ENCODE data around the gene LMTK3.

The LMTK3 gene

GRCh38 chr19:48518207-48518606 is 6.6 kb upstream of the LMTK3 start:
- H3K4me3 ChIP-seq (ENCODE audit: low read length in 2 of 2): no peak overlapping the region
- peaks cover 2 to 16% of the 10 kb centered on the region in 2 donors for H3K27me3 ChIP-seq (ENCODE audit: control insufficient read depth in 2 of 2, insufficient read depth in 2 of 2, low read length in 2 of 2)
- H3K4me1 ChIP-seq (ENCODE audit: control insufficient read depth in 2 of 2, insufficient read depth in 2 of 2, low read length in 2 of 2): no peaks in the 10 kb centered on the region
- H3K9ac ChIP-seq (ENCODE audit: low read depth in 1 of 2, low read length in 2 of 2): no peak overlapping the region
- no peak overlapping the region for H3K27ac ChIP-seq (ENCODE audit: low read depth in 2 of 2, low read length in 2 of 2)
- no peaks in the 10 kb centered on the region for H3K9me3 ChIP-seq (ENCODE audit: control insufficient read depth in 2 of 2, low read length in 2 of 2)
- no peaks in the 10 kb centered on the region for H3K36me3 ChIP-seq (ENCODE audit: control insufficient read depth in 2 of 2, insufficient read depth in 2 of 2, low read length in 2 of 2)

GRCh38 chr19:48516536-48516935 is 4.9 kb upstream of the LMTK3 start:
- Histone ChIP-seq H3K27ac (ENCODE audit: low read depth in 2 of 2, low read length in 2 of 2) (no peak overlapping the region), H3K4me3 (ENCODE audit: low read length in 2 of 2) (no peak overlapping the region), H3K4me1 (ENCODE audit: control insufficient read depth in 2 of 2, insufficient read depth in 2 of 2, low read length in 2 of 2) (peaks cover 0 to 4% of the 10 kb centered on the region in 2 donors), H3K27me3 (ENCODE audit: control insufficient read depth in 2 of 2, insufficient read depth in 2 of 2, low read length in 2 of 2) (peaks cover 15 to 24% of the 10 kb centered on the region in 2 donors), H3K9ac (ENCODE audit: low read depth in 1 of 2, low read length in 2 of 2) (no peak overlapping the region), H3K9me3 (ENCODE audit: control insufficient read depth in 2 of 2, low read length in 2 of 2) (no peaks in the 10 kb centered on the region), H3K36me3 (ENCODE audit: control insufficient read depth in 2 of 2, insufficient read depth in 2 of 2, low read length in 2 of 2) (no peaks in the 10 kb centered on the region)

GRCh38 chr19:48514123-48514458 is 2.5 kb upstream of the LMTK3 start:
- no peaks in the 10 kb centered on the region for H3K36me3 ChIP-seq (ENCODE audit: control insufficient read depth in 2 of 2, insufficient read depth in 2 of 2, low read length in 2 of 2)
- no peak overlapping the region for H3K4me3 ChIP-seq (ENCODE audit: low read length in 2 of 2)
- no peaks in the 10 kb centered on the region for H3K9me3 ChIP-seq (ENCODE audit: control insufficient read depth in 2 of 2, low read length in 2 of 2)
- no peak overlapping the region for H3K9ac ChIP-seq (ENCODE audit: low read depth in 1 of 2, low read length in 2 of 2)
- no peak overlapping the region for H3K27ac ChIP-seq (ENCODE audit: low read depth in 2 of 2, low read length in 2 of 2)
- peaks cover 19 to 33% of the 10 kb centered on the region in 2 donors for H3K27me3 ChIP-seq (ENCODE audit: control insufficient read depth in 2 of 2, insufficient read depth in 2 of 2, low read length in 2 of 2)
- H3K4me1 ChIP-seq (ENCODE audit: control insufficient read depth in 2 of 2, insufficient read depth in 2 of 2, low read length in 2 of 2): peaks cover 0 to 4% of the 10 kb centered on the region in 2 donors

- Histone ChIP-seq H3K27ac (ENCODE audit: low read depth in 2 of 2, low read length in 2 of 2) (no peak overlapping the region), H3K9me3 (ENCODE audit: control insufficient read depth in 2 of 2, low read length in 2 of 2) (no peaks in the 10 kb centered on the region), H3K4me1 (ENCODE audit: control insufficient read depth in 2 of 2, insufficient read depth in 2 of 2, low read length in 2 of 2) (peaks cover 0 to 4% of the 10 kb centered on the region in 2 donors), H3K4me3 (ENCODE audit: low read length in 2 of 2) (peak overlapping the region; percentile 31 to 55), H3K27me3 (ENCODE audit: control insufficient read depth in 2 of 2, insufficient read depth in 2 of 2, low read length in 2 of 2) (peaks cover 21 to 37% of the 10 kb centered on the region in 2 donors), H3K36me3 (ENCODE audit: control insufficient read depth in 2 of 2, insufficient read depth in 2 of 2, low read length in 2 of 2) (no peaks in the 10 kb centered on the region), H3K9ac (ENCODE audit: low read depth in 1 of 2, low read length in 2 of 2) (no peak overlapping the region)
Observed at GRCh38 chr19:48513289-48514122, 1.9 kb upstream of the LMTK3 start.

GRCh38 chr19:48512504-48513288 is 1.1 kb upstream of the LMTK3 start:
- H3K9ac ChIP-seq (ENCODE audit: low read depth in 1 of 2, low read length in 2 of 2): no peak overlapping the region
- no peak overlapping the region for H3K4me3 ChIP-seq (ENCODE audit: low read length in 2 of 2)

GRCh38 chr19:48511321-48511731 is 309 bp downstream of the LMTK3 start:
- H3K9ac ChIP-seq (ENCODE audit: low read depth in 1 of 2, low read length in 2 of 2): no peak overlapping the region
- H3K4me1 ChIP-seq (ENCODE audit: control insufficient read depth in 2 of 2, insufficient read depth in 2 of 2, low read length in 2 of 2): peaks cover 0 to 4% of the 10 kb centered on the region in 2 donors
- no peak overlapping the region for H3K27ac ChIP-seq (ENCODE audit: low read depth in 2 of 2, low read length in 2 of 2)
- no peaks in the 10 kb centered on the region for H3K36me3 ChIP-seq (ENCODE audit: control insufficient read depth in 2 of 2, insufficient read depth in 2 of 2, low read length in 2 of 2)
- no peak overlapping the region for H3K4me3 ChIP-seq (ENCODE audit: low read length in 2 of 2)
- peaks cover 21 to 42% of the 10 kb centered on the region in 2 donors for H3K27me3 ChIP-seq (ENCODE audit: control insufficient read depth in 2 of 2, insufficient read depth in 2 of 2, low read length in 2 of 2)
- no peaks in the 10 kb centered on the region for H3K9me3 ChIP-seq (ENCODE audit: control insufficient read depth in 2 of 2, low read length in 2 of 2)

More at GRCh38 chr19:48512504-48513288, 1.1 kb upstream of the LMTK3 start:
- Histone ChIP-seq H3K27me3 (ENCODE audit: control insufficient read depth in 2 of 2, insufficient read depth in 2 of 2, low read length in 2 of 2) (peaks cover 21 to 40% of the 10 kb centered on the region in 2 donors), H3K9me3 (ENCODE audit: control insufficient read depth in 2 of 2, low read length in 2 of 2) (no peaks in the 10 kb centered on the region), H3K4me1 (ENCODE audit: control insufficient read depth in 2 of 2, insufficient read depth in 2 of 2, low read length in 2 of 2) (peaks cover 0 to 4% of the 10 kb centered on the region in 2 donors), H3K27ac (ENCODE audit: low read depth in 2 of 2, low read length in 2 of 2) (no peak overlapping the region), H3K36me3 (ENCODE audit: control insufficient read depth in 2 of 2, insufficient read depth in 2 of 2, low read length in 2 of 2) (no peaks in the 10 kb centered on the region)

GRCh38 chr19:48510421-48511268 is 990 bp downstream of the LMTK3 start:
- Histone ChIP-seq H3K27me3 (ENCODE audit: control insufficient read depth in 2 of 2, insufficient read depth in 2 of 2, low read length in 2 of 2) (peaks cover 21 to 40% of the 10 kb centered on the region in 2 donors), H3K4me1 (ENCODE audit: control insufficient read depth in 2 of 2, insufficient read depth in 2 of 2, low read length in 2 of 2) (peaks cover 0 to 4% of the 10 kb centered on the region in 2 donors), H3K27ac (ENCODE audit: low read depth in 2 of 2, low read length in 2 of 2) (no peak overlapping the region), H3K36me3 (ENCODE audit: control insufficient read depth in 2 of 2, insufficient read depth in 2 of 2, low read length in 2 of 2) (no peaks in the 10 kb centered on the region), H3K9me3 (ENCODE audit: control insufficient read depth in 2 of 2, low read length in 2 of 2) (no peaks in the 10 kb centered on the region), H3K9ac (ENCODE audit: low read depth in 1 of 2, low read length in 2 of 2) (no peak overlapping the region), H3K4me3 (ENCODE audit: low read length in 2 of 2) (peak overlapping the region in 1 of 2 donors; percentile 48)

GRCh38 chr19:48509467-48510194 is 2.0 kb downstream of the LMTK3 start:
- H3K9ac ChIP-seq (ENCODE audit: low read depth in 1 of 2, low read length in 2 of 2): no peak overlapping the region
- peaks cover 0 to 4% of the 10 kb centered on the region in 2 donors for H3K4me1 ChIP-seq (ENCODE audit: control insufficient read depth in 2 of 2, insufficient read depth in 2 of 2, low read length in 2 of 2)
- H3K36me3 ChIP-seq (ENCODE audit: control insufficient read depth in 2 of 2, insufficient read depth in 2 of 2, low read length in 2 of 2): no peaks in the 10 kb centered on the region
- no peak overlapping the region for H3K27ac ChIP-seq (ENCODE audit: low read depth in 2 of 2, low read length in 2 of 2)
- no peak overlapping the region for H3K4me3 ChIP-seq (ENCODE audit: low read length in 2 of 2)
- H3K27me3 ChIP-seq (ENCODE audit: control insufficient read depth in 2 of 2, insufficient read depth in 2 of 2, low read length in 2 of 2): peaks cover 21 to 40% of the 10 kb centered on the region in 2 donors
- no peaks in the 10 kb centered on the region for H3K9me3 ChIP-seq (ENCODE audit: control insufficient read depth in 2 of 2, low read length in 2 of 2)

GRCh38 chr19:48508729-48509411 is 2.8 kb downstream of the LMTK3 start:
- Histone ChIP-seq H3K4me1 (ENCODE audit: control insufficient read depth in 2 of 2, insufficient read depth in 2 of 2, low read length in 2 of 2) (peaks cover 0 to 4% of the 10 kb centered on the region in 2 donors), H3K27ac (ENCODE audit: low read depth in 2 of 2, low read length in 2 of 2) (no peak overlapping the region), H3K9me3 (ENCODE audit: control insufficient read depth in 2 of 2, low read length in 2 of 2) (no peaks in the 10 kb centered on the region), H3K36me3 (ENCODE audit: control insufficient read depth in 2 of 2, insufficient read depth in 2 of 2, low read length in 2 of 2) (no peaks in the 10 kb centered on the region), H3K27me3 (ENCODE audit: control insufficient read depth in 2 of 2, insufficient read depth in 2 of 2, low read length in 2 of 2) (peaks cover 21 to 40% of the 10 kb centered on the region in 2 donors), H3K9ac (ENCODE audit: low read depth in 1 of 2, low read length in 2 of 2) (no peak overlapping the region), H3K4me3 (ENCODE audit: low read length in 2 of 2) (no peak overlapping the region)

Measured in mucosa of rectum (tissue), 2 donors.